Vein endothelial cell (primary cell): ENCODE measurements around the gene GIMAP1. TPM values are rescaled to one million over a fixed set of nuclear protein-coding genes. Genes with fewer than 3 reads are reported as not detected.

ENCODE experiments used
- total RNA-seq: library from RNA; depleted of rRNA; stranded (reverse); fragments of >200 nt; gene quantifications from 2 replicates; pipeline ENCODE4 v1.2.3, GENCODE V29; 2012

Gene GIMAP1
- total RNA-seq: 13.8 and 14.4 TPM in 2 replicates

GRCh38 chr7:150716368-150716767 lies at the start of gene GIMAP1:
Gene GIMAP1 (plus strand): TSS chr7:150716613. CDS start chr7:150719048, 2,435 bp downstream.

GRCh38 chr7:150685219-150686029 lies 31.0 kb upstream of the GIMAP1 start, which contains the start of gene GIMAP2:
Gene GIMAP2 (plus strand): TSS chr7:150685706. CDS start chr7:150687060, 1,354 bp downstream.

DNA sequence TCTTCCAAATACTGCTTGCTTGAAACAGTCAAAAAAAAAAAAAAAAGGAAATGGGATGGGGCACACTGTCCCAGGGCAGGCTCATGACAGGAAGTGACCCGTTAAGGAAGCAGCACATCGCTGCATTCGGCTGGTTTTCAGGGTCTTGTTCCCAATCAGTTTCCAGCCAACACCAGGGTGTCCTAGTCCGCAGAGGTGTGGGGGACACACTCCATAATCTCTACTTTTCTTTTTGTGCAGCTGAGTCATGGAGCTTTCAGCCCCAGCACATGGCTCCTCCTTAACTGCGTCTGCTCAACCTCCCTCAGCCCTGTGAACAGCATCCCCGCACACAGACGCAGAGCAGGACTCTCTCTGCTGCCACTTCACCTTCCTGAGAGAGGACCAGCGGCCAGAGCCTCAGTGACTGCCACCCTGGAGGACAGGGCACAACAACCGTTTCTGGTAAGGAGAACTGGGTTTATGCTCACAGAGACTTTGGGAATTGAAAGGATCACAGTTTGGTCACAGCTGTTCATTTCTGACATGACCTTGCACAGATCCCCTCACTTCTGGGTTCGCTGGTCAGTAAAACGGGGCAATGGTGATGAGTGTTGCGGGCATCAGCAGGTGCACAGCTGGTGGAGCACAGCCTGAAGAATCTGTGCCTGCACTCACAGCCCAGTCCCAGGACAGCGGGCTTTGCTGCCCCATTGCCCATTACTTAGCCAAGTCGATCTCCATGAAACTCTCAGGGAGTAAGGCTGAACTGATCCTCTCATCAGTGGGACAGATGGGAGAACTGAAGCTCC lies 21.0 kb downstream of the GIMAP1 start, which contains the start of gene GIMAP5:
TSS of gene GIMAP5 (plus strand) at position 154 of the 791 bp plus-strand sequence. CDS start 3,467 bp downstream, outside the sequence.

Other genes starting within 250 kb of the GIMAP1 start
- 25.2 and 31.6 TPM in 2 replicates for gene GIMAP7, start 201.7 kb upstream of the GIMAP1 start, total RNA-seq
- gene GIMAP4, start 149.2 kb upstream of the GIMAP1 start, total RNA-seq: 134 and 166 TPM in 2 replicates
- 171 and 211 TPM in 2 replicates for gene GIMAP6, start 84.2 kb upstream of the GIMAP1 start, total RNA-seq
- 32.3 and 39.2 TPM in 2 replicates for gene GIMAP2, start 30.9 kb upstream of the GIMAP1 start, total RNA-seq
- gene GIMAP5, start 20.8 kb downstream of the GIMAP1 start, total RNA-seq: 63.7 and 101 TPM in 2 replicates
- gene TMEM176B, start 83.8 kb downstream of the GIMAP1 start, total RNA-seq: not detected in 2 replicates
- gene TMEM176A, start 84.2 kb downstream of the GIMAP1 start, total RNA-seq: not detected in 2 replicates
- gene AOC1, start 135.9 kb downstream of the GIMAP1 start, total RNA-seq: not detected in 2 replicates